ENCODE results near the gene OR2L8.

Gene OR2L8

GRCh38 chr1:247923941-247924340 lies 24.7 kb upstream of the OR2L8 start:
- H3K27me3 ChIP-seq (ENCODE audit: control insufficient read depth, low read length): no peaks in the 10 kb centered on the region
- H4K20me1 ChIP-seq (ENCODE audit: control insufficient read depth, insufficient read depth, low read depth, low read length): no peaks in the 10 kb centered on the region
- H3K9me2 ChIP-seq (replicated peaks; ENCODE audit: control insufficient read depth, low read length): no peaks in the 10 kb centered on the region
- no peaks in the 10 kb centered on the region for H3K36me3 ChIP-seq (ENCODE audit: control insufficient read depth, low read length)
- H3K4me1 ChIP-seq (ENCODE audit: control insufficient read depth, low read length): no peaks in the 10 kb centered on the region
- no peaks in the 10 kb centered on the region for H3K9me3 ChIP-seq (ENCODE audit: control insufficient read depth, insufficient read depth, low read length)
- H3F3A ChIP-seq (ENCODE audit: control insufficient read depth, insufficient read depth): no peaks in the 10 kb centered on the region
- no peak overlapping the region for H3K27ac ChIP-seq (ENCODE audit: low read depth, low read length)
- H3K4me3 ChIP-seq (ENCODE audit: low read length): no peak overlapping the region
- H3K79me2 ChIP-seq (ENCODE audit: control insufficient read depth, low read length): no peaks in the 10 kb centered on the region
- TF ChIP-seq, protein P1, sequence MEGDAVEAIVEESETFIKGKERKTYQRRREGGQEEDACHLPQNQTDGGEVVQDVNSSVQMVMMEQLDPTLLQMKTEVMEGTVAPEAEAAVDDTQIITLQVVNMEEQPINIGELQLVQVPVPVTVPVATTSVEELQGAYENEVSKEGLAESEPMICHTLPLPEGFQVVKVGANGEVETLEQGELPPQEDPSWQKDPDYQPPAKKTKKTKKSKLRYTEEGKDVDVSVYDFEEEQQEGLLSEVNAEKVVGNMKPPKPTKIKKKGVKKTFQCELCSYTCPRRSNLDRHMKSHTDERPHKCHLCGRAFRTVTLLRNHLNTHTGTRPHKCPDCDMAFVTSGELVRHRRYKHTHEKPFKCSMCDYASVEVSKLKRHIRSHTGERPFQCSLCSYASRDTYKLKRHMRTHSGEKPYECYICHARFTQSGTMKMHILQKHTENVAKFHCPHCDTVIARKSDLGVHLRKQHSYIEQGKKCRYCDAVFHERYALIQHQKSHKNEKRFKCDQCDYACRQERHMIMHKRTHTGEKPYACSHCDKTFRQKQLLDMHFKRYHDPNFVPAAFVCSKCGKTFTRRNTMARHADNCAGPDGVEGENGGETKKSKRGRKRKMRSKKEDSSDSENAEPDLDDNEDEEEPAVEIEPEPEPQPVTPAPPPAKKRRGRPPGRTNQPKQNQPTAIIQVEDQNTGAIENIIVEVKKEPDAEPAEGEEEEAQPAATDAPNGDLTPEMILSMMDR (IDR thresholded peaks at IDR 0.05; ENCODE audit: low read depth, low read length, poor library complexity, severe bottlenecking): no peak
- no peak for TF ChIP-seq EZH2phosphoT487 (IDR thresholded peaks at IDR 0.05; ENCODE audit: borderline replicate concordance, low read length)
- no peak overlapping the region for H3K4me2 ChIP-seq (ENCODE audit: low read length)

DNA sequence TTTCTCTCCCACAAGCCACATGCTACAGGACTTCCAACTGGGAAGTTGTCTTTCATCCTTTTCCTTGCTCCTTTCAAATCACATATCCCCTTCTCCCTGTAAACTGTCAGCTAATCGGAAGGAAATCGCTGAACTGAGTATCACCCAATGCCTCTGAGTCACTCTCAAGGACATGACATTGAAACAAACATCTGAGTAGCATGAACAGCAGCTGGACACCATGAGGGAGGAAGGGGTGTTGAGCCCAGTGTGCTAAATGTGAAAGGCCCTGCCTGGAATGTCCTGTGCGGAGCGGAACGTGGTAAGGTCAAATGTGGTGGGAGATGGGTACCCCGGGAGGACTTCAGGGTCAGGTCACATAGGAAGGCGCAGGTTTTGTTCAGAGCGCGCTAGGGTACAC lies 23.8 kb upstream of the OR2L8 start, which contains the start of gene OR2AJ1:
OR2AJ1 (plus strand) TSS at position 22 of the 400 bp plus-strand sequence. CDS start 8,880 bp downstream, outside the sequence.
- H3K27me3 ChIP-seq (ENCODE audit: control insufficient read depth, low read length): no peaks in the 10 kb centered on the region
- no peak within 1 kb of the TSS for H3K4me3 ChIP-seq (ENCODE audit: low read length)
- no peak within 1 kb of the TSS for H3K27ac ChIP-seq (ENCODE audit: low read depth, low read length)
- no peaks in the 10 kb centered on the region for H3F3A ChIP-seq (ENCODE audit: control insufficient read depth, insufficient read depth)
- H3K36me3 ChIP-seq (ENCODE audit: control insufficient read depth, low read length): no peaks in the 10 kb centered on the region
- H3K4me2 ChIP-seq (ENCODE audit: low read length): no peak within 1 kb of the TSS
- no peaks in the 10 kb centered on the region for H4K20me1 ChIP-seq (ENCODE audit: control insufficient read depth, insufficient read depth, low read depth, low read length)
- no peaks in the 10 kb centered on the region for H3K4me1 ChIP-seq (ENCODE audit: control insufficient read depth, low read length)
- TF ChIP-seq, protein P1 (IDR thresholded peaks at IDR 0.05; ENCODE audit: low read depth, low read length, poor library complexity, severe bottlenecking): no peak
- no peak for TF ChIP-seq EZH2phosphoT487 (IDR thresholded peaks at IDR 0.05; ENCODE audit: borderline replicate concordance, low read length)
- H3K9me2 ChIP-seq (replicated peaks; ENCODE audit: control insufficient read depth, low read length): no peaks in the 10 kb centered on the region
- H3K79me2 ChIP-seq (ENCODE audit: control insufficient read depth, low read length): no peaks in the 10 kb centered on the region
- no peaks in the 10 kb centered on the region for H3K9me3 ChIP-seq (ENCODE audit: control insufficient read depth, insufficient read depth, low read length)

GRCh38 chr1:247933989-247934388 lies 14.7 kb upstream of the OR2L8 start:
- no peaks in the 10 kb centered on the region for H3K36me3 ChIP-seq (ENCODE audit: control insufficient read depth, low read length)
- TF ChIP-seq, protein P1 (IDR thresholded peaks at IDR 0.05; ENCODE audit: low read depth, low read length, poor library complexity, severe bottlenecking): no peak
- TF ChIP-seq EZH2phosphoT487 (IDR thresholded peaks at IDR 0.05; ENCODE audit: borderline replicate concordance, low read length): no peak
- H3K4me2 ChIP-seq (ENCODE audit: low read length): no peak overlapping the region
- no peak overlapping the region for H3K4me3 ChIP-seq (ENCODE audit: low read length)
- H4K20me1 ChIP-seq (ENCODE audit: control insufficient read depth, insufficient read depth, low read depth, low read length): no peaks in the 10 kb centered on the region
- H3K79me2 ChIP-seq (ENCODE audit: control insufficient read depth, low read length): no peaks in the 10 kb centered on the region
- no peak overlapping the region for H3K27ac ChIP-seq (ENCODE audit: low read depth, low read length)
- no peaks in the 10 kb centered on the region for H3K9me2 ChIP-seq (replicated peaks; ENCODE audit: control insufficient read depth, low read length)
- H3F3A ChIP-seq (ENCODE audit: control insufficient read depth, insufficient read depth): no peaks in the 10 kb centered on the region
- no peaks in the 10 kb centered on the region for H3K27me3 ChIP-seq (ENCODE audit: control insufficient read depth, low read length)
- peaks cover 6% of the 10 kb centered on the region; the same call in 1 of the 2 replicates for H3K9me3 ChIP-seq (ENCODE audit: control insufficient read depth, insufficient read depth, low read length)
- H3K4me1 ChIP-seq (ENCODE audit: control insufficient read depth, low read length): no peaks in the 10 kb centered on the region
